DOHH2 (cell line): ENCODE measurements around the gene CDH22.

Experiments
- H3F3A ChIP-seq: fragments of 200-600 bp; sonication (generic), shearing (Covaris generic); 2 replicates; pipeline ENCODE4 v1.6.0; 2016; ENCODE audit warnings: antibody characterized with exemption, mild to moderate bottlenecking; ENCODE audit not compliant: control insufficient read depth, insufficient read depth
- H3K27ac ChIP-seq: fragments of 200-600 bp; sonication (generic); 2 replicates; pipeline ENCODE4 v1.5.1; 2014; ENCODE audit warnings: low read depth, mild to moderate bottlenecking, low read length, moderate library complexity
- H3K27me3 ChIP-seq: fragments of 200-600 bp; sonication (generic); 2 replicates; pipeline ENCODE4 v1.6.1; 2014; ENCODE audit warnings: mild to moderate bottlenecking, low read length, mixed read lengths; ENCODE audit not compliant: control insufficient read depth
- H3K36me3 ChIP-seq: fragments of 200-600 bp; sonication (generic); 2 replicates; pipeline ENCODE4 v1.6.1; 2014; ENCODE audit warnings: mild to moderate bottlenecking, low read length, moderate library complexity, mixed read lengths; ENCODE audit not compliant: control insufficient read depth
- H3K4me1 ChIP-seq: fragments of 200-600 bp; sonication (generic); 2 replicates; pipeline ENCODE4 v1.6.1; 2014; ENCODE audit warnings: mild to moderate bottlenecking, low read length, mixed read lengths; ENCODE audit not compliant: control insufficient read depth
- H3K4me2 ChIP-seq: fragments of 200-600 bp; sonication (generic); 2 replicates; pipeline ENCODE4 v1.6.0; 2014; ENCODE audit warnings: mild to moderate bottlenecking, low read length, moderate library complexity
- H3K4me3 ChIP-seq: fragments of 200-600 bp; sonication (generic); 2 replicates; pipeline ENCODE4 v1.5.1; 2014; ENCODE audit warnings: mild to moderate bottlenecking, low read length, mixed read lengths
- H3K79me2 ChIP-seq: fragments of 200-600 bp; sonication (generic); 2 replicates; pipeline ENCODE4 v1.6.1; 2014; ENCODE audit warnings: mild to moderate bottlenecking, low read length, mixed read lengths; ENCODE audit not compliant: control insufficient read depth
- H3K9me2 ChIP-seq: fragments of 200-600 bp; sonication (generic); replicated peaks from 2 replicates; pipeline ENCODE4 v1.6.1; 2014; ENCODE audit warnings: mild to moderate bottlenecking, low read length, mixed read lengths; ENCODE audit not compliant: control insufficient read depth
- H3K9me3 ChIP-seq: fragments of 200-600 bp; sonication (generic); 2 replicates; pipeline ENCODE4 v1.6.1; 2014; ENCODE audit warnings: antibody characterized with exemption, low read length, mixed read lengths; ENCODE audit not compliant: control insufficient read depth, insufficient read depth
- H4K20me1 ChIP-seq: fragments of 200-600 bp; sonication (generic); 2 replicates; pipeline ENCODE4 v1.6.0; 2014; ENCODE audit warnings: low read depth, mild to moderate bottlenecking, antibody characterized with exemption, low read length, moderate library complexity; ENCODE audit not compliant: control insufficient read depth, insufficient read depth
- CTCF ChIP-seq: fragments of 200-600 bp; sonication (generic); IDR thresholded peaks from one replicate; pipeline ENCODE4 v1.5.1; 2014; ENCODE audit warnings: antibody characterized with exemption, mild to moderate bottlenecking, low read depth, low read length; ENCODE audit not compliant: poor library complexity, severe bottlenecking
- EZH2phosphoT487 ChIP-seq: fragments of 200-600 bp; sonication (generic); IDR thresholded peaks from 2 replicates; pipeline ENCODE4 v1.6.1; 2017; ENCODE audit warnings: borderline replicate concordance, mild to moderate bottlenecking, antibody characterized with exemption, low read length, moderate library complexity, mixed read lengths

Gene CDH22

GRCh38 chr20:46157076-46157592, 151.2 kb downstream of the CDH22 start:
- Histone ChIP-seq H3K4me1 (no peaks in the 10 kb centered on the region), H3K36me3 (no peaks in the 10 kb centered on the region), H3K9me3 (no peaks in the 10 kb centered on the region), H3K27ac (no peak overlapping the region), H3K9me2 (no peaks in the 10 kb centered on the region), H3K27me3 (peaks cover 22% of the 10 kb centered on the region), H3F3A (no peaks in the 10 kb centered on the region), H3K4me3 (no peak overlapping the region), H3K79me2 (no peaks in the 10 kb centered on the region), H3K4me2 (no peak overlapping the region), H4K20me1 (no peaks in the 10 kb centered on the region)
- TF ChIP-seq CTCF (no peak), EZH2phosphoT487 (no peak)

GRCh38 chr20:46156065-46156464, 152.2 kb downstream of the CDH22 start:
- Histone ChIP-seq H3K4me1 (no peaks in the 10 kb centered on the region), H3K27ac (no peak overlapping the region), H3K27me3 (peaks cover 17% of the 10 kb centered on the region), H3K79me2 (no peaks in the 10 kb centered on the region), H3K9me3 (no peaks in the 10 kb centered on the region), H3K9me2 (no peaks in the 10 kb centered on the region), H3K4me2 (no peak overlapping the region), H4K20me1 (no peaks in the 10 kb centered on the region), H3K36me3 (no peaks in the 10 kb centered on the region), H3K4me3 (no peak overlapping the region), H3F3A (no peaks in the 10 kb centered on the region)
- no peak for TF ChIP-seq CTCF
- no peak for TF ChIP-seq EZH2phosphoT487

GRCh38 chr20:46154796-46155195, 153.5 kb downstream of the CDH22 start:
- no peaks in the 10 kb centered on the region for H3K9me3 ChIP-seq
- TF ChIP-seq CTCF, result no peak
- TF ChIP-seq EZH2phosphoT487, result no peak
- H3K9me2 ChIP-seq, result no peaks in the 10 kb centered on the region
- H3K36me3 ChIP-seq, result no peaks in the 10 kb centered on the region
- no peak overlapping the region for H3K4me3 ChIP-seq
- peaks cover 9% of the 10 kb centered on the region for H3K27me3 ChIP-seq
- H3K4me2 ChIP-seq, result no peak overlapping the region
- H4K20me1 ChIP-seq, result no peaks in the 10 kb centered on the region
- no peak overlapping the region for H3K27ac ChIP-seq
- H3K4me1 ChIP-seq, result no peaks in the 10 kb centered on the region
- H3F3A ChIP-seq, result no peaks in the 10 kb centered on the region
- no peaks in the 10 kb centered on the region for H3K79me2 ChIP-seq

GRCh38 chr20:46154305-46154704, 154.0 kb downstream of the CDH22 start:
- Histone ChIP-seq H3K9me3 (no peaks in the 10 kb centered on the region), H3F3A (no peaks in the 10 kb centered on the region), H3K4me2 (no peak overlapping the region), H3K36me3 (no peaks in the 10 kb centered on the region), H3K4me1 (no peaks in the 10 kb centered on the region), H3K4me3 (no peak overlapping the region), H3K27ac (no peak overlapping the region), H3K79me2 (no peaks in the 10 kb centered on the region), H4K20me1 (no peaks in the 10 kb centered on the region), H3K27me3 (peaks cover 4% of the 10 kb centered on the region), H3K9me2 (no peaks in the 10 kb centered on the region)
- no peak for TF ChIP-seq EZH2phosphoT487
- TF ChIP-seq CTCF, result no peak
